GM20431 (cell line): Measurements from ENCODE around the gene TEX10.

Experiments used
- in situ Hi-C: fragments of 300-500 bp; cut with MseI, MboI; formaldehyde crosslinking; loops from one replicate; pipeline ENCODE4 v1.15.0; 2020; ENCODE audit warnings: low sequenced_read_pairs; ENCODE audit not compliant: unreplicated experiment

TEX10 gene

DNA sequence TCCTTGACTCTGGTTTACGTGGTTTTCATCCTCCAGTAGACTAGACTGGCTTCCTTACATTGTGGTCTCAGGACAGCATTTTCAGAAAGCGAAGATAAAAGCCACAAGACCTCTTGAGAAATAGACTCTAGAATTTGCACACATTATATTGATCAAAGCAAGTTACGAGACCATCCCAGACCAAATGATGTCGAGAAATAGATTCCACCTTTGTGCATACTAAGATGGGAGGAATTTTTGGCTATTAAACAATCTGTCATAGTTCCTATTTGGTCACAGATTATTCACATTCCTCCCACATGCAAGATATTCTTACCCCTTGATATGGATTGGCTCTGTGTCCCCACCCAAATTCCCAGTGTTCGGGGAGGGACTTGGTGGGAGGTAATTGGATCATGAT, 65.6 kb downstream of the TEX10 start:
- in situ Hi-C loops = no loop called here

DNA sequence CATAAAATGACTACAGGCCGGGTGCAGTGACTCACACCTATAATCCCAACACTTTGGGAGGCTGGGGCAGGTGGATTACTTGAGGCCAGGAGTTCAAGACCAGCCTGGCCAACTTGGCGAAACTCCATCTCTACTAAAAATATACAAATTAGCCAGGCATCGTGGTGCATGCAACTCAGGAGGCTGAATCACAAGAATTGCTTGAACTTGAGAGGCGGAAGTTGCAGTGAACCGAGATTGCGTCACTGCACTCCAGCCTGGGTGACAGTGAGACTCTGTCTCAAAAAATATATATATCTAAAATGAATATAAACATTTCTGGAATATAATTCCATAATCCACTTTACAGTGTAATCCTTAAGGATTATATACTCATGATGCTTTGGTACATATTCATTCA, 66.5 kb downstream of the TEX10 start:
- in situ Hi-C loops = no loop called here

- in situ Hi-C loops = no loop called here
These were observed 67.1 kb downstream of the TEX10 start for GRCh38 chr9:100285601-100286000.

DNA sequence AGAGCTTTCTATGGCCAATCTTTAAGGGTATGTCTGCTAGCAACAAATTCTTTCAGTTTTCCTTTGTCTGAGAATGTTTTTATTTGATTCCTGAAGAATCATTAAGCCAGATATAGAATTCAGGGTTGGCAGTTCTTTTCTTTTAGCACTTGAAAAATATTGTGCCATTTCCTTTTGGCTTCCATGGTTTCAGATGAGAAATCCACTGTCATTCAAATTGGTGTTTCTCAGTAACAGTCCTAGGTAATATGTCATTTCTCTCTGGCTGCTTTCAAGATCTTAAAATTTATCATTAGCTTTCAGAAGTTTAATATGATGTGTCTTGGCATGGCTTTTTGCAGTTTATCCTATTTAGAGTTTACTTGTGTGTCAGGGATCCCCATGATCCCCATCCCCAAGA, 67.7 kb downstream of the TEX10 start:
- in situ Hi-C loops = no loop called here

- in situ Hi-C loops = no loop called here
These were observed 68.5 kb downstream of the TEX10 start for GRCh38 chr9:100284247-100284646.

GRCh38 chr9:100282388-100282719, 70.4 kb downstream of the TEX10 start:
- in situ Hi-C loops = no loop called here

DNA sequence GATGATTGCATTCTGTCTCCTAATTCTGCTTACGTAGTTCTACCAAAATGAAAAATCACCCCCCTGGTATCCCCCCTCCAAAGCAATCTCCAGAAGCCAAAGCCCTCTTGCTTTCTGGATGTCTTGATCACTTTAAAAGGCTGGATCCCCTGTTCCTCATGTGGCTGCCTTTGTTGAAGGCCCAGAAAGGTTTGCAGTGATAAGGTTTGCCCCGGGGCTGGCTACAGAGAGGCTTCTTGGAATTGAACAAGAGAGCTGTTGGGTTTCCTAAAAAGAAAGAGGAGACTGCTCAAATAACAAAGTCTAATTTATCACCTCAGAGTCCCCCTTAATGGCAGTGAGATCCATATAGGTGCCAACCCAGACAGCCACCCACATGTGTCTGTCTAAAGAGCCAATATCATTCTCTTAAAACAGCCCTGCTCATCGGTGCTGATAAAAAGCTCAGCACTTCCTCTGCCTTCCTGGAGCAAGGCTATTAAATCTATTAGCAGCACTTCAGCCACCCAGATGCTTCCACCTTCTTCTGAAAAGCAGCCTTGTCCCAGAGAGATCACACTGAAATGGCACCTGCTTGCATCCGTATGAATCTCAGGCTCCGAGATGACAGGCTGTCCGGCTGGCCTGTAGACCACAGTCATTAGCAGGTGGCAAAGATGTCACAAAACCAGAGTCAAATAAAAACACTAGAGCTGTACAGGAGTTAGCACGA, 70.9 kb downstream of the TEX10 start:
- in situ Hi-C loops = no loop called here

- in situ Hi-C loops = no loop called here
These were observed 71.7 kb downstream of the TEX10 start for GRCh38 chr9:100281066-100281465.

DNA sequence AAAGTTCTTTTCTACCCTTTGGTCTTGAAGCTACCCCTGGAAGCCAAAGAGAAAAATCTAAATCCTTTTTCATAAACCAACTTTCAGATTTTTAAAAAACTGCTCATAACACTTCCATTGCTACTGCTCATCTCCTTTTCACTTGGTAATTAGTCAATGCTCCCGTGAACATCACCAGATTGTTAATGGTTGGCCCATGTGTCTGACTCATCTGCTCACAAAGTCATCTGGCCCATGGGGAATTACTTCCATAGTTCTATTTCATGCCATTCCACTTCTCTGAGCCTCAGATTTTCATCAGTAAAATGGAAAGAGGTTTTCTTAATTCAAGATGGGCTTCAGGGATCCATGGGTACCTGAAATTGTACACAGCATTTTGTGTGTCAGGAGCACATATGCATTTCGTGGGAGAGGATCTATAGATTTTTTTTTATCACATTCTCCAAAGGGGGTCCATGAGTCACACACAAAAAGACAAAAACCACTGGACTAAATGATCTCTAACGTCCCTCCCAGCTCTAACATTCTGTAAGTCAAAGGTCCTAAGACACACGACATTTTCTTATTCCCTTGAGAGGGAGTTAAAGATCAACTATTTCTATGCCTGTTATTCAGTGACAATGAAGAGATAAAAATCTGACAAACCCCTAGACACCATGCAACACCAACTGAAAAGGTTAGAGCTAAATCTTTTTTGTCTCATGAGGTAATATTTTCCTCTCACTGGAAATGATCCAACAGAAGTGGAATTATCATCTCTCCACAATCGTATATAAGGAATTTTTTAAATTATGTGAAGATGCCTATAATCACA, 75.4 kb downstream of the TEX10 start:
- in situ Hi-C loops = no loop called here

- in situ Hi-C loops = no loop called here
These were observed 83.1 kb downstream of the TEX10 start for GRCh38 chr9:100269656-100270055.

- in situ Hi-C loops = no loop called here
These were observed 84.5 kb downstream of the TEX10 start for GRCh38 chr9:100268271-100268670.

DNA sequence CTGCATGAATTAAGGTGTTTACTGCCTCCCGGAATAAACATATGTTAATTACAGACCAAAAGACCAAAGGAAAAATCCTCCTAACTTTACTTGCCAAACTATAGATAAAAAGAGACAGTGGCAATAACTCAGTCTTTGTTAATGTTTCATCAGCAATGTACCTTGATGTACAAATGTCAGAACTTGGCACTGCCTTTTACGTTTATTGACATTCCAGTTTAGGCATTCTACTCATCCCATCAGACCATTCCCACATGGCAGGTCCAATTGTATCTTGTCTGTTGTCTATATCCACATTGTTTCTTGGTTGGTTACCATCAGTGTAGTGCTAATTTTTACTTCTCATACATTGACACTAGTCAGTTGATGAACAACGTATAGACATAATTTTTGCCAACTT, 85.5 kb downstream of the TEX10 start:
- in situ Hi-C loops = no loop called here
